Liver (tissue), 2 donors: Measurements from ENCODE around the gene ABHD2.

Experiments
- SP1 ChIP-seq: IDR thresholded peaks from 2 replicates; pipeline ENCODE4 v1.6.1; 2018; ENCODE audit warnings: antibody characterized with exemption, mild to moderate bottlenecking
- TF ChIP-seq, protein P1 (sequence below): IDR thresholded peaks from 2 replicates; pipeline ENCODE4 v1.6.1; 2016; ENCODE audit warnings: antibody characterized with exemption, mild to moderate bottlenecking
- donor health status: healthy.

DNA sequence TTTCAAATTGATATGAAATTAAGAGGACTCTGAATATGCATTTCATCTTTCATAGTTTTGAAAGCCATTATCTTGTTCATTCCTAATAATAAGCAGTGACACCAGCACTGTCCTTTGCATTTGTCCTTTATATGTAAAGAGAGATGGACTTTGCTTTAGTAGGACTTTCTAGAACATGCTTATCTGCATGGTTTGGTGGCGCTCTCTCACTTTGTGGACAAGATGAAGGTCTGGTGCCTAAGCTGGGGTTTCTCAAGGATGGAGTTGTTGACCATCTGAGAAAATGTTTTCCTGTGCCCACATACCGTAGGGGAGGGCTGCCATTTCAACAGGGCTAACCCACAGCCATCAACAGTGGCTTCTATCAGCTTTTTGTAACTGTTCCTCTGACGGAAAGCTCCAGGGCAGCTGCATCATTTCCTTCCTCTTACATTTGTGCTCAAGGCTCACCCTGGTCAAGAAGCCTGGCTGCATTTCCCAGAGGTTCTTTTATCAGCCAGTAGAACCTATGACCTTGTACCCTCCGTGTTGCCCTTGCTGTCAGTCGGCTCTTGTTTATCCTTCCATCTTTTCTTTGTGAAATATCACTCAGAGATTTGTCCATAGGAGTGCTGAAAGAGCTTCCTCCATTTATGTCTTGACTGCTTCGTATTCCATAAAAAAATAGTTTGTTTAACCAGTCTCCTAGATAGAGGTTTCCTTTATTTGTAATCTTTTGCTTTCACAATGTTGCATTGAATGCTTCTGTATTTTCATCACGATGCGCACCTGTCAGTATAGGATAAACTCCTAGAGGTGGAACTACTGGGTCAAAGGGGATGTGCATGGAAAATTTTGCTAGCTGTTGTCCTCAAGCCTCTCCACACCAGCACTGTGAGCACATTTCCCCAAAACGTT lies 44.6 kb downstream of the ABHD2 start:
- peak; percentile 80 for TF ChIP-seq SP1
- TF ChIP-seq, protein P1, sequence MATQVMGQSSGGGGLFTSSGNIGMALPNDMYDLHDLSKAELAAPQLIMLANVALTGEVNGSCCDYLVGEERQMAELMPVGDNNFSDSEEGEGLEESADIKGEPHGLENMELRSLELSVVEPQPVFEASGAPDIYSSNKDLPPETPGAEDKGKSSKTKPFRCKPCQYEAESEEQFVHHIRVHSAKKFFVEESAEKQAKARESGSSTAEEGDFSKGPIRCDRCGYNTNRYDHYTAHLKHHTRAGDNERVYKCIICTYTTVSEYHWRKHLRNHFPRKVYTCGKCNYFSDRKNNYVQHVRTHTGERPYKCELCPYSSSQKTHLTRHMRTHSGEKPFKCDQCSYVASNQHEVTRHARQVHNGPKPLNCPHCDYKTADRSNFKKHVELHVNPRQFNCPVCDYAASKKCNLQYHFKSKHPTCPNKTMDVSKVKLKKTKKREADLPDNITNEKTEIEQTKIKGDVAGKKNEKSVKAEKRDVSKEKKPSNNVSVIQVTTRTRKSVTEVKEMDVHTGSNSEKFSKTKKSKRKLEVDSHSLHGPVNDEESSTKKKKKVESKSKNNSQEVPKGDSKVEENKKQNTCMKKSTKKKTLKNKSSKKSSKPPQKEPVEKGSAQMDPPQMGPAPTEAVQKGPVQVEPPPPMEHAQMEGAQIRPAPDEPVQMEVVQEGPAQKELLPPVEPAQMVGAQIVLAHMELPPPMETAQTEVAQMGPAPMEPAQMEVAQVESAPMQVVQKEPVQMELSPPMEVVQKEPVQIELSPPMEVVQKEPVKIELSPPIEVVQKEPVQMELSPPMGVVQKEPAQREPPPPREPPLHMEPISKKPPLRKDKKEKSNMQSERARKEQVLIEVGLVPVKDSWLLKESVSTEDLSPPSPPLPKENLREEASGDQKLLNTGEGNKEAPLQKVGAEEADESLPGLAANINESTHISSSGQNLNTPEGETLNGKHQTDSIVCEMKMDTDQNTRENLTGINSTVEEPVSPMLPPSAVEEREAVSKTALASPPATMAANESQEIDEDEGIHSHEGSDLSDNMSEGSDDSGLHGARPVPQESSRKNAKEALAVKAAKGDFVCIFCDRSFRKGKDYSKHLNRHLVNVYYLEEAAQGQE = no peak
